ENCODE data around the gene AQP11.

- no peak for TF ChIP-seq POLR2A (IDR thresholded peaks at IDR 0.05)
- TF ChIP-seq, protein P1, sequence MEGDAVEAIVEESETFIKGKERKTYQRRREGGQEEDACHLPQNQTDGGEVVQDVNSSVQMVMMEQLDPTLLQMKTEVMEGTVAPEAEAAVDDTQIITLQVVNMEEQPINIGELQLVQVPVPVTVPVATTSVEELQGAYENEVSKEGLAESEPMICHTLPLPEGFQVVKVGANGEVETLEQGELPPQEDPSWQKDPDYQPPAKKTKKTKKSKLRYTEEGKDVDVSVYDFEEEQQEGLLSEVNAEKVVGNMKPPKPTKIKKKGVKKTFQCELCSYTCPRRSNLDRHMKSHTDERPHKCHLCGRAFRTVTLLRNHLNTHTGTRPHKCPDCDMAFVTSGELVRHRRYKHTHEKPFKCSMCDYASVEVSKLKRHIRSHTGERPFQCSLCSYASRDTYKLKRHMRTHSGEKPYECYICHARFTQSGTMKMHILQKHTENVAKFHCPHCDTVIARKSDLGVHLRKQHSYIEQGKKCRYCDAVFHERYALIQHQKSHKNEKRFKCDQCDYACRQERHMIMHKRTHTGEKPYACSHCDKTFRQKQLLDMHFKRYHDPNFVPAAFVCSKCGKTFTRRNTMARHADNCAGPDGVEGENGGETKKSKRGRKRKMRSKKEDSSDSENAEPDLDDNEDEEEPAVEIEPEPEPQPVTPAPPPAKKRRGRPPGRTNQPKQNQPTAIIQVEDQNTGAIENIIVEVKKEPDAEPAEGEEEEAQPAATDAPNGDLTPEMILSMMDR (IDR thresholded peaks at IDR 0.05), result no peak
Observed at GRCh38 chr11:77658213-77659013, 68.7 kb downstream of the AQP11 start.

All from right lobe of liver (tissue), 4 donors.